GM12874 (cell line): ENCODE results near the gene KRTAP10-12.

Experiments
- TF ChIP-seq, protein P1 (sequence below): IDR thresholded peaks from 2 replicates; pipeline ENCODE4 v1.5.1; 2011; ENCODE audit warnings: low read depth, mild to moderate bottlenecking, control low read depth, low read length, moderate library complexity; ENCODE audit not compliant: insufficient read depth

The KRTAP10-12 gene

DNA sequence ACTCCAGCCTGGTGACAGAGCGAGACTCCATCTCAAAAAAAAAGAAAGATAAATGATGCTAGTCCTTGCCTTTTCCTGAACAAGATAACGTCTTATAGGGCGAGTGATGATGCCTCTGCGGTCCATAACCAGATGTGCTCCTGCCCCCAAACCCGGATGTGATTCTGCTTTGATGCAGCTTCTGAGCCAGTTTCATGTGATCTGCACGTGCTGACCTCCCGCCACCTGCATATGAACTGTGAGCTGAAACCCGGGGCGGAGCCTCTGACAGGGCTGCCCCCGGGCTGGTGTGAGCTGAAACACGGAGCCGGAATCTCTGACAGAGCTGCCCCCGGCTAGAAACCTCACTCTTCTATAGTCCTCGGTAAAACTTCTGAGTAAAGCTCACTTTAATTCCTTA is 43.8 kb upstream of the KRTAP10-12 start:
- TF ChIP-seq, protein P1, sequence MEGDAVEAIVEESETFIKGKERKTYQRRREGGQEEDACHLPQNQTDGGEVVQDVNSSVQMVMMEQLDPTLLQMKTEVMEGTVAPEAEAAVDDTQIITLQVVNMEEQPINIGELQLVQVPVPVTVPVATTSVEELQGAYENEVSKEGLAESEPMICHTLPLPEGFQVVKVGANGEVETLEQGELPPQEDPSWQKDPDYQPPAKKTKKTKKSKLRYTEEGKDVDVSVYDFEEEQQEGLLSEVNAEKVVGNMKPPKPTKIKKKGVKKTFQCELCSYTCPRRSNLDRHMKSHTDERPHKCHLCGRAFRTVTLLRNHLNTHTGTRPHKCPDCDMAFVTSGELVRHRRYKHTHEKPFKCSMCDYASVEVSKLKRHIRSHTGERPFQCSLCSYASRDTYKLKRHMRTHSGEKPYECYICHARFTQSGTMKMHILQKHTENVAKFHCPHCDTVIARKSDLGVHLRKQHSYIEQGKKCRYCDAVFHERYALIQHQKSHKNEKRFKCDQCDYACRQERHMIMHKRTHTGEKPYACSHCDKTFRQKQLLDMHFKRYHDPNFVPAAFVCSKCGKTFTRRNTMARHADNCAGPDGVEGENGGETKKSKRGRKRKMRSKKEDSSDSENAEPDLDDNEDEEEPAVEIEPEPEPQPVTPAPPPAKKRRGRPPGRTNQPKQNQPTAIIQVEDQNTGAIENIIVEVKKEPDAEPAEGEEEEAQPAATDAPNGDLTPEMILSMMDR: no peak

DNA sequence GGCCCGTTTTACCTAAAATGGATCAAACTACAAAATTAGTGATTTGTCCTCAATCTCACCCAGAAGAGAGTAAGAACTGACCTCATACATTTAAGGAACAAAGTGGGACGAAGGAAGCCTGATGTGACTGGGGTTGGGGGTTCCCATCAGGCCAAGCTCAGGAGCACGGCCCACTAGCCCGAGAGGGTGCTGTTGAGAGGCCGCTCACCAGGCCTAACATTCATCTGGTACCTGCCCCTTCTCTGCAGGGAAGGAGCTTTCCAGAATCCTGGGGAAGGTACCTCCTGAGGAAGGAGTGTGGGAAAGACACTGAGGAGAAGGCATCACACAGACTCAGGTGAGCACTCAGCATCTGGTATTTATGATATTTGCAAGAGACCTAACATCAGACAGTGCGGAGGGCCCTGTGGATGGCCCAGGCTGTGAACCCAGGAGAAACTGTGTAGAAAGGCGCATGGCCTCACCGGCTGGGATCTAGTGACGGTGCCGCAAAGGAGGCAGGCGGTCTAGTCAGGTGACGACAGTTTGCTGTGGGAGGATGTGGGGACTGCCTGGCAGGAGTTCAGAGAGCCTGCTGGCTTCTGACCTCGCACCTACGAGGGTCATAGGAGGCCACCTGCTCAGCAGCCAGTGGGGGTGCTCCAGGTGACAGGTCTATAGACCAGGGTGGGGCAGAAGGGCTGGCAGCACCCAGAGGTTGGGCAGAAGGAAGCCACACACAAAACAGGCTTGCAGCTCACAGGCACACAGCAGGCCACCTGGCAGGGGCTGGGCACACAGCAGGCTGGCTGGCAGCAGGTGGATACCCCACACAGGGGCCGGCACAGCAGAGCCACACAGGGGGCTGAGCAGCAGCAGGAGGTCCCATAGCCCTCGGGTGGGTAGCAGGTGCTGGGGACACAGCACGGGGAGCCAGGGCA is 43.1 kb upstream of the KRTAP10-12 start:
- TF ChIP-seq, protein P1: no peak

DNA sequence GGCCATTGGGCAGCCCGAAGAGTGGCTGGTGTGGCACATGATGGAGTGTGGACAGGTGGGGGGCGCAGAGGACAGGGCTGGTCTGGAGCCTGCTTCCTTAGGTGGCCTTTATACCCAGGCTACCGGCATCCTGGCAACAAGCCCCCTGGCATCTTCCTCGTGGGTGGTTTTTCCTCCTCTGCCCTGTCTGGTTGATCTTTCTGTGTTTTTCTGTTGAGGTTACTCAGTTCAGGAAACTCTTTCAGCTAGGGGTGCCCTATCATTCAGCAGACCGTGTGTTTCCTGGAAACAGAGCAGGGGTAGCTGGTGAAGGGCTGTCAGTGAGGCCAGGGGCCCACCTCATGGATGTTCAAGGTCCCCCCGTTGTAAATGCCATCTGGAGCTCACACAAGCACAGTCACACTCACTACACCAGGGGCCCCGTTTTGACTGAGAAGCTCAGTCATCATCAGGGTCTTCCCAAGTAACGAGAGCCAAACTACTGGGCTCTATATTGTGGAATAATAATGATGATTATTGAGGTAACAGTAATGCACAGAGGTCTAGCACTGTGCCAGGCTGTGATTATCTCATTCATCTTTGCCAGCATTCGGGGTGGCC is 42.3 kb upstream of the KRTAP10-12 start, which contains the start of gene KRTAP12-4:
TSS of gene KRTAP12-4 (minus strand) at position 84 of the 600 bp plus-strand sequence. CDS start at position 39, 45 bp downstream.
- TF ChIP-seq, protein P1: no peak

DNA sequence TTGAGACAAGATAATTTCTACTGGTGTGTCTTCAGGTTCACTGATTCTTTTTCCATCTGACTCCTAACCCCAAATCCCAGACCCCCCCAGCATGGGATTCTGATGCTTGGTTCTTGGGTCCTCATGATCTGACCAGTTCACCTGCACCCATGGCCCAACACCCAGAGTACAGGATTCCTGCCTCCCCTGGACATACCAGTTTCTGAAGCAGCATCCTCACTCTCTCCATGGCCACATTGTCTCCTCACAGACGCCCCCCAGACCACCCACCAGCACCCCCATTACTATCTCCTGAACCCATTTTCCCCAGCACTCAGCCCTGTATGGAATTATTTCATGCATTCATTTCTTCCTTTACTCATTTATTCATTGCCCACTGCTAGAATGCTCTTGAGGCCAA is 40.1 kb upstream of the KRTAP10-12 start:
- TF ChIP-seq, protein P1: no peak

DNA sequence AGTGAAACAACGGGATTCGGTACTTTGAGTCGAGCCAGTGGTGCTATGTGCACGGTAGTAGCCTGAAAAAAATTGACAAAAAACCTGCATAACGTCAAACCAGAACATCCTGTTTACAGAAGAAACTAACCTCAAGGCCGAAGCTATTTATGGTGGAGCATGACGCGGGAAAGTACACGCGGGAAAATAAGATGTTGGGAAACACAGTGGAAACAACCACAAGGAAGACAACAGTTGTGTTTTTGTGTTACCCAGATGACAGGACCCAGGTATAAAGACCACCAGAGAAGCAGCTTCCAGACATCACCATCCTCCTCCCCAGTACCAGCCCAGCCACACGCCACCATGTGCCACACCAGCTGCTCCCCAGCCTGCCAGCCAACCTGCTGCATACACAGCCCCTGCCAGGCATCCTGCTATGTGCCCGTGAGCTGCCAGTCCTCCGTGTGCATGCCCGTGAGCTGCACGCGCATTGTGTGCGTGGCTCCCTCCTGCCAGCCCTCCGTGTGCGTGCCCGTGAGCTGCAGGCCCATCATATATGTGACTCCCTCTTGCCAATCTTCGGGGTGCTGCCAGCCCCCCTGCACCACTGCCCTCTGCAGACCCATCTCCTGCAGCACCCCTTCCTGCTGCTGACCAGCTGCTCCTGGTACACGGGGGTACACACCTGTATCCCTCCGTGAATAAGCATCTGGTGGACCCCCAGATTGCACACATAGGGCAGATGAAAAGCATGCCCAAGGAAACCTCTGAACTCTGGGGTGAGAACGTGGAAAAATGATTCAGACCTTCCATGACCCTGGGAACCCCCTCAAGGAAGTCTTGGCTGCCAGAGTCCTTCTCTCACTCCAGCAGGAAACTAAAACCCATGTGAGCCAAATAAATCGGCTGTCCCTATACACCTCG is 39.1 kb upstream of the KRTAP10-12 start, which contains the start of gene KRTAP12-3:
TSS of gene KRTAP12-3 (plus strand) at position 298 of the 906 bp plus-strand sequence. CDS start at position 346, 48 bp downstream.
- TF ChIP-seq, protein P1: no peak

DNA sequence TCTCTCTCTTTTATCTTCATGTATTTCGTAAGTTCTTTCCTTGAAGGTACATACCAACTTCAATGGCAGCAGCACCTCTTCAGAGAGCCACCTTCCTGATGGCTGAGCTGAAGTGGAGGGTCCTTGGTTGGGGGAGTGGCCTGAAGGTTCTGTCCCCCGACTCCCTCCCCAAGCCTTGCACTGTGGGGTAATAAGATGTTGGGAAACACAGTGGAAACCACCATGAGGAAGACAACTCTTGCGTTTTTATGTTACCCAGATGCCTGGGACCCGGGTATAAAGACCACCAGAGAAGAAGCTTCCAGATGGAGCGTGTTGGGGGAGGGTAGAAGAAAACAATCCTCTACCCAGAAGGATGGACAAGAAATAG is 38.4 kb upstream of the KRTAP10-12 start:
- TF ChIP-seq, protein P1: no peak
